ENCODE data around the gene MFSD12.
"Not testable (repeated sequence)": the region's sequence is repeated elsewhere in the genome, so short reads cannot be mapped to it uniquely, and the experiment has no call there.

MFSD12 gene

GRCh38 chr19:3595521-3596061, 38.2 kb upstream of the MFSD12 start:
- Histone ChIP-seq H3K4me3 (ENCODE audit: low read length) (no peak overlapping the region), H3K27ac (ENCODE audit: low read length) (no peak overlapping the region), H3K4me1 (ENCODE audit: insufficient read depth, low read length) (no peaks in the 10 kb centered on the region), H3K9me3 (ENCODE audit: insufficient read depth, low read depth, low read length) (peaks cover 15% of the 10 kb centered on the region; the same call in 1 of the 2 replicates), H3K36me3 (ENCODE audit: insufficient read depth, low read depth, low read length) (no peaks in the 10 kb centered on the region), H3K27me3 (ENCODE audit: insufficient read depth, low read length) (peaks cover 24% of the 10 kb centered on the region), H3K9ac (ENCODE audit: low read depth, low read length) (no peak overlapping the region)

- Histone ChIP-seq H3K9me3 (ENCODE audit: insufficient read depth, low read depth, low read length) (peaks cover 19% of the 10 kb centered on the region; the same call in 1 of the 2 replicates), H3K4me1 (ENCODE audit: insufficient read depth, low read length) (no peaks in the 10 kb centered on the region), H3K9ac (ENCODE audit: low read depth, low read length) (no peak overlapping the region)
Observed at GRCh38 chr19:3593156-3593555, 35.8 kb upstream of the MFSD12 start.

GRCh38 chr19:3591876-3592613, 34.7 kb upstream of the MFSD12 start:
- Histone ChIP-seq H3K27ac (ENCODE audit: low read length) (no peak overlapping the region), H3K4me3 (ENCODE audit: low read length) (no peak overlapping the region), H3K4me1 (ENCODE audit: insufficient read depth, low read length) (no peaks in the 10 kb centered on the region), H3K27me3 (ENCODE audit: insufficient read depth, low read length) (peaks cover 29% of the 10 kb centered on the region), H3K9ac (ENCODE audit: low read depth, low read length) (no peak overlapping the region), H3K9me3 (ENCODE audit: insufficient read depth, low read depth, low read length) (peaks cover 19% of the 10 kb centered on the region; the same call in 1 of the 2 replicates), H3K36me3 (ENCODE audit: insufficient read depth, low read depth, low read length) (no peaks in the 10 kb centered on the region)

More at GRCh38 chr19:3593156-3593555, 35.8 kb upstream of the MFSD12 start:
- no peak overlapping the region for H3K27ac ChIP-seq (ENCODE audit: low read length)
- peaks cover 24% of the 10 kb centered on the region for H3K27me3 ChIP-seq (ENCODE audit: insufficient read depth, low read length)
- no peaks in the 10 kb centered on the region for H3K36me3 ChIP-seq (ENCODE audit: insufficient read depth, low read depth, low read length)
- H3K4me3 ChIP-seq (ENCODE audit: low read length): no peak overlapping the region

GRCh38 chr19:3590991-3591659, 33.7 kb upstream of the MFSD12 start:
- Histone ChIP-seq H3K4me1 (ENCODE audit: insufficient read depth, low read length) (no peaks in the 10 kb centered on the region), H3K27ac (ENCODE audit: low read length) (no peak overlapping the region), H3K36me3 (ENCODE audit: insufficient read depth, low read depth, low read length) (no peaks in the 10 kb centered on the region), H3K27me3 (ENCODE audit: insufficient read depth, low read length) (peaks cover 38% of the 10 kb centered on the region), H3K9ac (ENCODE audit: low read depth, low read length) (no peak overlapping the region), H3K4me3 (ENCODE audit: low read length) (no peak overlapping the region), H3K9me3 (ENCODE audit: insufficient read depth, low read depth, low read length) (peaks cover 19% of the 10 kb centered on the region; the same call in 1 of the 2 replicates)

GRCh38 chr19:3589949-3590348, 32.6 kb upstream of the MFSD12 start:
- H3K9ac ChIP-seq (ENCODE audit: low read depth, low read length): no peak overlapping the region
- peaks cover 19% of the 10 kb centered on the region; the same call in 1 of the 2 replicates for H3K9me3 ChIP-seq (ENCODE audit: insufficient read depth, low read depth, low read length)
- H3K36me3 ChIP-seq (ENCODE audit: insufficient read depth, low read depth, low read length): no peaks in the 10 kb centered on the region
- H3K4me1 ChIP-seq (ENCODE audit: insufficient read depth, low read length): no peaks in the 10 kb centered on the region
- no peak overlapping the region for H3K4me3 ChIP-seq (ENCODE audit: low read length)
- peaks cover 50% of the 10 kb centered on the region for H3K27me3 ChIP-seq (ENCODE audit: insufficient read depth, low read length)
- no peak overlapping the region for H3K27ac ChIP-seq (ENCODE audit: low read length)

GRCh38 chr19:3589439-3589838, 32.1 kb upstream of the MFSD12 start:
- Histone ChIP-seq H3K9me3 (ENCODE audit: insufficient read depth, low read depth, low read length) (peaks cover 19% of the 10 kb centered on the region; the same call in 1 of the 2 replicates), H3K27ac (ENCODE audit: low read length) (no peak overlapping the region), H3K9ac (ENCODE audit: low read depth, low read length) (no peak overlapping the region), H3K4me1 (ENCODE audit: insufficient read depth, low read length) (no peaks in the 10 kb centered on the region), H3K36me3 (ENCODE audit: insufficient read depth, low read depth, low read length) (no peaks in the 10 kb centered on the region), H3K4me3 (ENCODE audit: low read length) (no peak overlapping the region), H3K27me3 (ENCODE audit: insufficient read depth, low read length) (peaks cover 55% of the 10 kb centered on the region)

GRCh38 chr19:3586707-3587346, 29.4 kb upstream of the MFSD12 start:
- peaks cover 17% of the 10 kb centered on the region; the same call in 1 of the 2 replicates for H3K9me3 ChIP-seq (ENCODE audit: insufficient read depth, low read depth, low read length)
- H3K27me3 ChIP-seq (ENCODE audit: insufficient read depth, low read length): peaks cover 50% of the 10 kb centered on the region
- no peak overlapping the region for H3K9ac ChIP-seq (ENCODE audit: low read depth, low read length)
- no peak overlapping the region for H3K27ac ChIP-seq (ENCODE audit: low read length)
- H3K4me3 ChIP-seq (ENCODE audit: low read length): no peak overlapping the region
- H3K4me1 ChIP-seq (ENCODE audit: insufficient read depth, low read length): no peaks in the 10 kb centered on the region
- H3K36me3 ChIP-seq (ENCODE audit: insufficient read depth, low read depth, low read length): no peaks in the 10 kb centered on the region

- peaks cover 10% of the 10 kb centered on the region; the same call in 1 of the 2 replicates for H3K9me3 ChIP-seq (ENCODE audit: insufficient read depth, low read depth, low read length)
- H3K27ac ChIP-seq (ENCODE audit: low read length): no peak overlapping the region
- H3K9ac ChIP-seq (ENCODE audit: low read depth, low read length): no peak overlapping the region
- no peaks in the 10 kb centered on the region for H3K4me1 ChIP-seq (ENCODE audit: insufficient read depth, low read length)
- peaks cover 44% of the 10 kb centered on the region for H3K27me3 ChIP-seq (ENCODE audit: insufficient read depth, low read length)
- peak overlapping the region; percentile 55; the same call in 1 of the 2 replicates for H3K4me3 ChIP-seq (ENCODE audit: low read length)
- H3K36me3 ChIP-seq (ENCODE audit: insufficient read depth, low read depth, low read length): no peaks in the 10 kb centered on the region
Observed at GRCh38 chr19:3586127-3586626, 28.8 kb upstream of the MFSD12 start.

- H3K9ac ChIP-seq (ENCODE audit: low read depth, low read length): no peak within 1 kb of the TSS
- no peaks in the 10 kb centered on the region for H3K4me1 ChIP-seq (ENCODE audit: insufficient read depth, low read length)
- H3K9me3 ChIP-seq (ENCODE audit: insufficient read depth, low read depth, low read length): peaks cover 4% of the 10 kb centered on the region; the same call in 1 of the 2 replicates
- no peak within 1 kb of the TSS for H3K27ac ChIP-seq (ENCODE audit: low read length)
- peak within 1 kb of the TSS; percentile 55 for H3K4me3 ChIP-seq (ENCODE audit: low read length)
- no peaks in the 10 kb centered on the region for H3K36me3 ChIP-seq (ENCODE audit: insufficient read depth, low read depth, low read length)
- peaks cover 44% of the 10 kb centered on the region for H3K27me3 ChIP-seq (ENCODE audit: insufficient read depth, low read length)
Observed at GRCh38 chr19:3585301-3586126, 28.1 kb upstream of the MFSD12 start, which contains the start of gene GIPC3. Gene GIPC3 (plus strand): TSS chr19:3585478. CDS start chr19:3585598, 120 bp downstream.

GRCh38 chr19:3584036-3584802, 26.8 kb upstream of the MFSD12 start:
- not testable (repeated sequence) for H3K4me1 ChIP-seq (ENCODE audit: insufficient read depth, low read length); H3K36me3 ChIP-seq (ENCODE audit: insufficient read depth, low read depth, low read length); H3K4me3 ChIP-seq (ENCODE audit: low read length); H3K9ac ChIP-seq (ENCODE audit: low read depth, low read length); H3K27ac ChIP-seq (ENCODE audit: low read length); H3K9me3 ChIP-seq (ENCODE audit: insufficient read depth, low read depth, low read length)
- peaks cover 44% of the 10 kb centered on the region for H3K27me3 ChIP-seq (ENCODE audit: insufficient read depth, low read length)

Data from iPS-20b (cell line).